Measurements from ENCODE around the gene ELOVL4. TPM values are rescaled to one million over a fixed set of nuclear protein-coding genes. Genes with fewer than 3 reads are reported as not detected.

Gene ELOVL4
- total and polyA plus RNA-seq, 2 experiments from 2014 or later = 4.7 to 6.5 TPM

GRCh38 chr6:79896075-79896449 lies 51.3 kb downstream of the ELOVL4 start:
- Histone ChIP-seq H3K9me3 (ENCODE audit: low read depth) (no peaks in the 10 kb centered on the region), H3K4me1 (ENCODE audit: insufficient read depth) (no peaks in the 10 kb centered on the region), H3K9me2 (replicated peaks; ENCODE audit: insufficient read depth) (no peaks in the 10 kb centered on the region), H3K36me3 (replicated peaks; ENCODE audit: insufficient read depth, low read depth) (no peaks in the 10 kb centered on the region), H3K79me2 (no peaks in the 10 kb centered on the region), H3K27me3 (no peaks in the 10 kb centered on the region), H3K4me2 (no peak overlapping the region), H3K27ac (no peak overlapping the region), H3K4me3 (no peak overlapping the region), H2AFZ (no peak overlapping the region), H4K20me1 (ENCODE audit: insufficient read depth, poor library complexity, severe bottlenecking) (no peaks in the 10 kb centered on the region)
- WGBS (ENCODE audit: low lambda C conversion rate, missing lambda C conversion rate) = 85% methylated on average over 5 of the region's 5 CpGs
- TF ChIP-seq EZH2phosphoT487 (IDR thresholded peaks at IDR 0.05; ENCODE audit: low read depth, severe bottlenecking, unreplicated experiment) = no peak
- no peak for TF ChIP-seq CTCF (IDR thresholded peaks at IDR 0.05; ENCODE audit: poor library complexity)
- TF ChIP-seq EZH2 (IDR thresholded peaks at IDR 0.05; ENCODE audit: borderline replicate concordance) = no peak
- DNase-seq (ENCODE audit: low spot score) = no peak

GRCh38 chr6:79895382-79896074 lies 51.8 kb downstream of the ELOVL4 start:
- no peaks in the 10 kb centered on the region for H3K36me3 ChIP-seq (replicated peaks; ENCODE audit: insufficient read depth, low read depth)

GRCh38 chr6:79894939-79895338 lies 52.4 kb downstream of the ELOVL4 start:
- no peaks in the 10 kb centered on the region for H4K20me1 ChIP-seq (ENCODE audit: insufficient read depth, poor library complexity, severe bottlenecking)
- H3K4me1 ChIP-seq (ENCODE audit: insufficient read depth) = no peaks in the 10 kb centered on the region
- no peak overlapping the region for H3K4me3 ChIP-seq
- H3K27ac ChIP-seq = no peak overlapping the region
- DNase-seq (ENCODE audit: low spot score) = no peak
- 65% methylated on average over 1 of the region's 1 CpG for WGBS (ENCODE audit: low lambda C conversion rate, missing lambda C conversion rate)
- H3K9me3 ChIP-seq (ENCODE audit: low read depth) = no peaks in the 10 kb centered on the region
- H3K79me2 ChIP-seq = no peaks in the 10 kb centered on the region
- no peak overlapping the region for H3K4me2 ChIP-seq
- TF ChIP-seq CTCF (IDR thresholded peaks at IDR 0.05; ENCODE audit: poor library complexity) (no peak), EZH2phosphoT487 (IDR thresholded peaks at IDR 0.05; ENCODE audit: low read depth, severe bottlenecking, unreplicated experiment) (no peak), EZH2 (IDR thresholded peaks at IDR 0.05; ENCODE audit: borderline replicate concordance) (no peak)
- H2AFZ ChIP-seq = no peak overlapping the region
- H3K9me2 ChIP-seq (replicated peaks; ENCODE audit: insufficient read depth) = no peaks in the 10 kb centered on the region
- H3K36me3 ChIP-seq (replicated peaks; ENCODE audit: insufficient read depth, low read depth) = no peaks in the 10 kb centered on the region
- H3K27me3 ChIP-seq = no peaks in the 10 kb centered on the region

More at GRCh38 chr6:79895382-79896074, 51.8 kb downstream of the ELOVL4 start:
- Histone ChIP-seq H3K27me3 (no peaks in the 10 kb centered on the region), H3K4me3 (no peak overlapping the region), H2AFZ (no peak overlapping the region), H3K4me1 (ENCODE audit: insufficient read depth) (no peaks in the 10 kb centered on the region), H3K4me2 (no peak overlapping the region), H4K20me1 (ENCODE audit: insufficient read depth, poor library complexity, severe bottlenecking) (no peaks in the 10 kb centered on the region), H3K79me2 (no peaks in the 10 kb centered on the region), H3K9me3 (ENCODE audit: low read depth) (no peaks in the 10 kb centered on the region), H3K9me2 (replicated peaks; ENCODE audit: insufficient read depth) (no peaks in the 10 kb centered on the region), H3K27ac (no peak overlapping the region)
- TF ChIP-seq EZH2 (IDR thresholded peaks at IDR 0.05; ENCODE audit: borderline replicate concordance) (no peak), CTCF (IDR thresholded peaks at IDR 0.05; ENCODE audit: poor library complexity) (no peak), EZH2phosphoT487 (IDR thresholded peaks at IDR 0.05; ENCODE audit: low read depth, severe bottlenecking, unreplicated experiment) (no peak)
- DNase-seq (ENCODE audit: low spot score) = no peak

Measured in hepatocyte (in vitro differentiated cells).